A549 (cell line): ENCODE measurements around the gene LSS. TPM values are rescaled to one million over a fixed set of nuclear protein-coding genes. Genes with fewer than 3 reads are reported as not detected.

Experiments used
- ATAC-seq, 2 experiments: fragments of 200-7000 bp in 1 of 2; fragments of >200 bp in 1 of 2; cut with Nextera tagmentation in 1 of 2; cut with Tn5 transposase in 1 of 2; 3 replicates each; pipeline versions ENCODE4 v1.8.0 to v1.9.1; 2018 to 2020; ENCODE audit warnings: mild to moderate bottlenecking in 1 of 2, moderate library complexity in 1 of 2
- CTCF ChIA-PET: fragments of 300-600 bp; sonication (Branson Sonifier 250); formaldehyde crosslinking; extraction: SDS; loops from one replicate; lab custom pipeline; 2021; ENCODE audit warnings: antibody characterized with exemption, inconsistent platforms; lab: Yijun Ruan, JAX
- POLR2A ChIA-PET: fragments of 350-600 bp; formaldehyde crosslinking; extraction: SDS; loops from one replicate; lab custom pipeline; 2021; ENCODE audit warnings: antibody characterized with exemption, inconsistent platforms; lab: Yijun Ruan, JAX
- DNase-seq, 2 experiments: peaks; one replicate each; pipeline versions ENCODE4 v3.0.0 to v3.0.0-alpha.2; 2011 to 2016; ENCODE audit warnings: low read depth in 1 of 2, low spot score in 1 of 2
- FAIRE-seq: peaks from 2 replicates; lab custom pipeline; 2011; peaks lifted over from hg19 to GRCh38; lab: Jason Lieb, UNC
- H3K27ac ChIP-seq, 2 experiments: fragments of >200 bp; sonication (Bioruptor Twin); formaldehyde crosslinking; 3 replicates each; pipeline ENCODE4 v1.5.1; 2016 to 2017
- H3K4me1 ChIP-seq: fragments of >200 bp; sonication (Bioruptor Twin); formaldehyde crosslinking; 3 replicates; pipeline ENCODE4 v1.6.1; 2016
- H3K4me2 ChIP-seq: fragments of >200 bp; sonication (Bioruptor Twin); formaldehyde crosslinking; 3 replicates; pipeline ENCODE4 v1.6.1; 2016
- H3K4me3 ChIP-seq: fragments of >200 bp; sonication (Bioruptor Twin); formaldehyde crosslinking; 3 replicates; pipeline ENCODE4 v1.5.1; 2016
- H3K9me3 ChIP-seq: fragments of >200 bp; sonication (Bioruptor Twin); formaldehyde crosslinking; 3 replicates; pipeline ENCODE4 v1.6.1; 2016
- CHD4 ChIP-seq: fragments of 200-600 bp; sonication (generic); IDR thresholded peaks from 2 replicates; pipeline ENCODE4 v1.6.1; 2016; ENCODE audit warnings: antibody characterized with exemption, mild to moderate bottlenecking, borderline replicate concordance
- EHF ChIP-seq: fragments of 250-450 bp; sonication (Bioruptor Pico); IDR thresholded peaks from 2 replicates; pipeline ENCODE4 v1.5.0; 2020; ENCODE audit warnings: mild to moderate bottlenecking
- EP300 ChIP-seq, 2 experiments: fragments of >200 bp; sonication (Bioruptor Twin); formaldehyde crosslinking; IDR thresholded peaks; 2 replicates in 1 of 2; 3 replicates in 1 of 2; pipeline ENCODE4 v1.6.1; 2016 to 2017
- NFE2L2 ChIP-seq: fragments of 150-350 bp; conservative IDR thresholded peaks from 2 replicates; pipeline ENCODE4 v1.6.1; 2014; ENCODE audit warnings: low read length
- NR3C1 ChIP-seq: fragments of >200 bp; sonication (Bioruptor Twin); formaldehyde crosslinking; IDR thresholded peaks from 3 replicates; pipeline ENCODE4 v1.6.1; 2017
- PHF8 ChIP-seq: fragments of 200-600 bp; sonication (generic); IDR thresholded peaks from 2 replicates; pipeline ENCODE4 v1.6.1; 2016; ENCODE audit warnings: low read depth, mild to moderate bottlenecking, antibody characterized with exemption, moderate library complexity, borderline replicate concordance
- RAD21 ChIP-seq, 2 experiments: fragments of >200 bp in 1 of 2; sonication (Bioruptor Twin) in 1 of 2; formaldehyde crosslinking in 1 of 2; IDR thresholded peaks in 1 of 2; conservative IDR thresholded peaks in 1 of 2; 2 replicates in 1 of 2; 3 replicates in 1 of 2; pipeline ENCODE4 v1.6.1; 2012 to 2018; ENCODE audit warnings: inconsistent platforms in 1 of 2
- SMC3 ChIP-seq: fragments of >200 bp; sonication (Bioruptor Twin); formaldehyde crosslinking; IDR thresholded peaks from 3 replicates; pipeline ENCODE4 v1.6.1; 2018; ENCODE audit warnings: inconsistent platforms
- SREBF2 ChIP-seq: fragments of 450-650 bp; IDR thresholded peaks from 2 replicates; pipeline ENCODE4 v1.6.1; 2014; ENCODE audit warnings: mild to moderate bottlenecking, moderate library complexity
- TP53 ChIP-seq: fragments of 250-450 bp; sonication (Bioruptor Pico); IDR thresholded peaks from 2 replicates; pipeline ENCODE4 v1.5.0; 2021; ENCODE audit warnings: mild to moderate bottlenecking, moderate library complexity
- WGBS: methylation state at CpG from one replicate; pipeline ENCODE4 v1.1.6; 2017; ENCODE audit errors: missing lambda C conversion rate; 5-methylcytosine and 5-hydroxymethylcytosine counted together
- polyA plus RNA-seq, 4 experiments: library from polyadenylated mRNA; depleted of rRNA in 3 of 4; stranded (reverse); fragments of >200 nt; fragmentation: RNase III in 1 of 4; extraction: RNeasy Plus Mini Kit Qiagen cat#74134 plus additional on column Dnase treatment in 1 of 4; gene quantifications; 2 replicates in 3 of 4; 3 replicates in 1 of 4; pipeline ENCODE4 v1.2.3, GENCODE V29; 2011 to 2017
- TF ChIP-seq, protein P1 (sequence below): fragments of >200 bp; sonication (Bioruptor Twin); formaldehyde crosslinking; IDR thresholded peaks from 3 replicates; pipeline ENCODE4 v1.6.1; 2016
- TF ChIP-seq, protein P2 (sequence below): fragments of >200 bp; sonication (Bioruptor Twin); formaldehyde crosslinking; IDR thresholded peaks from 2 replicates; pipeline ENCODE4 v1.6.1; 2016
- TF ChIP-seq, protein P3 (sequence below): IDR thresholded peaks from 2 replicates; pipeline ENCODE4 v1.6.1; 2012; ENCODE audit warnings: low read depth, borderline replicate concordance

LSS gene
- polyA plus RNA-seq, 2 of the 4 experiments (the other 2 are of a cell fraction) = 9.5 to 22.0 TPM

DNA sequence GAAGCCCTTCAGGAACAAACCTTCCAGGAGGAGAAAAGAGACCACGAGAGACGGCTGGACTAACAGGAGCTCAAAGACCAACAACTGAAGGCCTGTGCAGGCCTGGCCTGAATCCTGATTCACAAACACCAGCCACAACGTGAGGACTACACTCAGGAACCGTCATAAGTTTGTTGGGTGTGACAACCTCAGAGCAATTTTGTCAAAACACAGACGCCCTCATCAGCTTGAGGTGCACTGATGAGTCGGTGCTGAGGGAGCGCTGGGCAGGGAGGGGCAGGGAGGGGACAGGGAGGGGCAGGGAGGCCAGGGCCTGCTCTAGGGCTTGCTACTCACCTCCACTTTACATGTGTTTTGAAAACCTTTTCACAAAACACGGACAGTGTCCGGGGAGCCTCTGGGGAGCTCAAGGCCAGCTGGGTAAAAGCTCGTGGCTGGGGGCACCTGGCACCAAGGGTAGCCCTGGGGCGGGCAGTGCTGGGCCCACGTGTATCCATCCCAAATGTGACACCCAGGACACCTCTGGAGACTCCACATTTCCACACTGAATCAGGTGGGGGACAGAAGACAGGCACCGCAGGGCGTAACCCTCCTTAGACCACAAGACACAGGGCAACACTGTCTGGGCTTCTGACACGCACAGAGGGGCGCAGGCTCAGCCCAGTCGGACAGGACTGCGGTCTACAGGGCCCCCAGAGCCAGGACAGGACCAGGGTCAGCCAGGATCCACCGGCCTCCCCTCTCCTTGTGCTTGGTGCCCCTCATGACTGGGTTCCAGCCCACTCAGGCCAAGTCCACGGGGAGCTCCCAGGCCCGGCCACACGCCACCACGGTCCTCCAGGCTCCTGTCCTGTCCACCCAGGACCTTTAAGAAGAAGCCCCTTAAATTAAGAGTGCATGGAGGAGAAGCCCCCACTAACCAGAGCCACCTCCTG is 16.5 kb downstream of the LSS start:
- Histone ChIP-seq H3K4me3 (no peak overlapping the region), H3K9me3 (no peaks in the 10 kb centered on the region), H3K4me1 (no peaks in the 10 kb centered on the region), H3K27ac (no peak overlapping the region), H3K4me2 (no peak overlapping the region)
- ATAC-seq (no peak), DNase-seq (no peak), FAIRE-seq (no peak)
- CTCF ChIA-PET = interaction anchor here (1.3 to 2.5 kb wide), 3 partner anchors 13 to 69 kb away, joined by 3 to 8 read pairs (median 5); no protein-coding TSS in a partner anchor
- TF ChIP-seq NFE2L2 (no peak), EP300 (IDR thresholded peaks at IDR 0.05) (no peak), TP53 (CRISPR knock-in tag) (no peak)
- TF ChIP-seq, protein P1, sequence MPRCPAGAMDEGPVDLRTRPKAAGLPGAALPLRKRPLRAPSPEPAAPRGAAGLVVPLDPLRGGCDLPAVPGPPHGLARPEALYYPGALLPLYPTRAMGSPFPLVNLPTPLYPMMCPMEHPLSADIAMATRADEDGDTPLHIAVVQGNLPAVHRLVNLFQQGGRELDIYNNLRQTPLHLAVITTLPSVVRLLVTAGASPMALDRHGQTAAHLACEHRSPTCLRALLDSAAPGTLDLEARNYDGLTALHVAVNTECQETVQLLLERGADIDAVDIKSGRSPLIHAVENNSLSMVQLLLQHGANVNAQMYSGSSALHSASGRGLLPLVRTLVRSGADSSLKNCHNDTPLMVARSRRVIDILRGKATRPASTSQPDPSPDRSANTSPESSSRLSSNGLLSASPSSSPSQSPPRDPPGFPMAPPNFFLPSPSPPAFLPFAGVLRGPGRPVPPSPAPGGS = no peak
- TF ChIP-seq, protein P2, sequence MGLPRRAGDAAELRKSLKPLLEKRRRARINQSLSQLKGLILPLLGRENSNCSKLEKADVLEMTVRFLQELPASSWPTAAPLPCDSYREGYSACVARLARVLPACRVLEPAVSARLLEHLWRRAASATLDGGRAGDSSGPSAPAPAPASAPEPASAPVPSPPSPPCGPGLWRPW = no peak
- TF ChIP-seq, protein P3, sequence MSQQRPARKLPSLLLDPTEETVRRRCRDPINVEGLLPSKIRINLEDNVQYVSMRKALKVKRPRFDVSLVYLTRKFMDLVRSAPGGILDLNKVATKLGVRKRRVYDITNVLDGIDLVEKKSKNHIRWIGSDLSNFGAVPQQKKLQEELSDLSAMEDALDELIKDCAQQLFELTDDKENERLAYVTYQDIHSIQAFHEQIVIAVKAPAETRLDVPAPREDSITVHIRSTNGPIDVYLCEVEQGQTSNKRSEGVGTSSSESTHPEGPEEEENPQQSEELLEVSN = no peak
- POLR2A ChIA-PET = no interaction called here
- WGBS = 83% methylated on average over 13 of the region's 23 CpGs

DNA sequence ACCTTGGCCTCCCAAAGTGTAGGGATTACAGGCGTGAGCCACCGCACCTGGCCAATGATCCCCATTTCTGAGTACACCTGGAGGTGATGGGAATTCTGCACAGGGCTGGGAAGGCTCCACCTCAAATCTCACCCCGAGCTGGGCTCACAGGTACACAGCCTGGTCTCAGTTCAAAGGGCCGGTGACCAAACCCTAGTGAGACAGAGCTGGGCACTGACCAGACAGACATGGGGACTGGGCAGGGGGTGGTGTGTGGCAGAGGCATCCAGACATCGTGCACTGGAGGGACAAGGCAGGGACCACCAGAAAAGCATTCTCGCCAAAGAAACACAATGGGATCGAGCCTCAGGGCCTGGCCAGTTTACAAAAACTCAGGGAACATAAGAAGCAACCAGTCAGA is 17.2 kb downstream of the LSS start:
- H3K4me1 ChIP-seq = no peaks in the 10 kb centered on the region
- ChIA-PET POLR2A (no interaction called here), CTCF (interaction anchor here (1.3 to 2.5 kb wide), 3 partner anchors 14 to 68 kb away, joined by 3 to 8 read pairs (median 5); no protein-coding TSS in a partner anchor)
- no peak overlapping the region for H3K27ac ChIP-seq
- H3K9me3 ChIP-seq = no peaks in the 10 kb centered on the region
- TF ChIP-seq SREBF2 (no peak), NR3C1 (no peak), CHD4 (no peak), TP53 (CRISPR knock-in tag) (no peak), EHF (no peak), PHF8 (no peak)
- TF ChIP-seq, protein P3 = no peak
- no peak overlapping the region for H3K4me2 ChIP-seq
- 85% methylated on average over 4 of the region's 7 CpGs for WGBS
- ATAC-seq (no peak), DNase-seq (no peak), FAIRE-seq (no peak)
- H3K4me3 ChIP-seq = no peak overlapping the region

DNA sequence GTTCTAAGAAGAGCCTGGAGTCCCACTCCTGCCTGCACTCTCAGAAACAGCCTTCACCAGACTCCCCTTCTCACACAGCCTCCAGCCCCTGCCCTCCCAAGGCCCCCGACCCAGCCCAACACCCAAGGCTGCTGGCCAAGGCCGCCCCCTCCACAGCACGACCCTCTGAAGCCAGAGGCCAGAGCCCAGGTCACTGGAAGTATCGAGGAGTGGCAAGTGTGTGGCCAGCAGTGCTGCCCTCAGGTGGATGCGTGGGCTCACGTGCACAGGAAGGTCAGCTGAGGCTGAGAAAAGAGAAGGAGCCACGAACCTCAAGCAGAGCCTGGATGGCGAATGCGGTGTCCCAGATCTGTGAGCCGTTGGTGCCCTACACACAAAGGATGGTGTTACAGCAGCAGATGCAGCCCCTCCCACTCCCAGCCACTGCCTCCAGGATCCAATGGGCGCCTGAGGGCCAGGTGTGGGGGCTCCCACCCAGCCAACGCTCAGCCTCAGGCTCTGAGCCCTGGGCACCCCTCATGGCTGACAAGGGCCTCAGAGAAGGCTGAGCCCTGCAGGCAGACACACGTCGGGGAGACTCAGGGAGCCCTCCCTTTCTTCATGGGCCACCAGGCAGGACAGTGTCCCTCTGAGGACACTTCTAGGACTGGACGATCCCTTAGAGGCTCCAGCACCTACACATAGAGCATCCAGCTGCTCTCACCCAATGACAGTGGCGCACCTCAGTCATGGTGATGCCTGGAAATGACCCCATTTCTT is 18.0 kb downstream of the LSS start:
- ChIA-PET POLR2A (no interaction called here), CTCF (interaction anchor here (1.3 to 2.5 kb wide), 2 partner anchors 57 to 67 kb away, joined by 5 to 8 read pairs; no protein-coding TSS in a partner anchor)
- TF ChIP-seq SMC3 (0 out of 3 replicates have a peak, but pooled peaks have one; percentile 13), RAD21 (conservative IDR thresholded peaks at IDR 0.05 in 1 of 2, IDR thresholded peaks at IDR 0.05 in 1 of 2) (peak in 1 of 2 experiments; percentile 23; a peak in 1 of 5 replicates), SREBF2 (no peak)
- Histone ChIP-seq H3K9me3 (no peaks in the 10 kb centered on the region), H3K4me3 (no peak overlapping the region), H3K4me1 (no peaks in the 10 kb centered on the region), H3K27ac (no peak overlapping the region), H3K4me2 (no peak overlapping the region)
- peak; percentile 48; a peak in 1 of 6 replicates for ATAC-seq
- DNase-seq = peak in 1 of 2 experiments; percentile 10
- no peak for FAIRE-seq
- WGBS = 84% methylated on average over 6 of the region's 16 CpGs
